BLaER1 treated with 17β-estradiol and CSF1 and Interleukin-3, amounts not matched to agents 10 nM and 100 nM (cell line): ENCODE data around the gene CLCN5.

Experiments
- H3K27ac ChIP-seq, 11 experiments: shearing (Covaris generic); formaldehyde crosslinking; 2 replicates each; pipeline ENCODE4 v1.8.1; 2022
- H3K27me3 ChIP-seq, 11 experiments: shearing (Covaris generic); formaldehyde crosslinking; 2 replicates each; pipeline ENCODE4 v1.8.1; 2022
- H3K36me3 ChIP-seq, 11 experiments: shearing (Covaris generic); formaldehyde crosslinking; 2 replicates each; pipeline ENCODE4 v1.8.1; 2022
- H3K4me1 ChIP-seq, 10 experiments: shearing (Covaris generic); formaldehyde crosslinking; 2 replicates each; pipeline ENCODE4 v1.8.1; 2022
- H3K4me2 ChIP-seq, 11 experiments: shearing (Covaris generic); formaldehyde crosslinking; 2 replicates each; pipeline ENCODE4 v1.8.1; 2022
- H3K4me3 ChIP-seq, 10 experiments: shearing (Covaris generic); formaldehyde crosslinking; 2 replicates each; pipeline ENCODE4 v1.8.1; 2022
- H3K9ac ChIP-seq, 11 experiments: shearing (Covaris generic); formaldehyde crosslinking; 2 replicates each; pipeline ENCODE4 v1.8.1; 2022
- H3K9me3 ChIP-seq, 11 experiments: shearing (Covaris generic); formaldehyde crosslinking; replicated peaks in 1 of 11; 2 replicates each; pipeline ENCODE4 v1.8.1; 2022
- H4K20me1 ChIP-seq, 11 experiments: shearing (Covaris generic); formaldehyde crosslinking; 2 replicates each; pipeline ENCODE4 v1.8.1; 2022
- Cebpa-rat ChIP-seq, 11 experiments: shearing (Covaris generic); IDR thresholded peaks; 2 replicates each; pipeline ENCODE4 v1.8.1; 2022

CLCN5 gene

DNA sequence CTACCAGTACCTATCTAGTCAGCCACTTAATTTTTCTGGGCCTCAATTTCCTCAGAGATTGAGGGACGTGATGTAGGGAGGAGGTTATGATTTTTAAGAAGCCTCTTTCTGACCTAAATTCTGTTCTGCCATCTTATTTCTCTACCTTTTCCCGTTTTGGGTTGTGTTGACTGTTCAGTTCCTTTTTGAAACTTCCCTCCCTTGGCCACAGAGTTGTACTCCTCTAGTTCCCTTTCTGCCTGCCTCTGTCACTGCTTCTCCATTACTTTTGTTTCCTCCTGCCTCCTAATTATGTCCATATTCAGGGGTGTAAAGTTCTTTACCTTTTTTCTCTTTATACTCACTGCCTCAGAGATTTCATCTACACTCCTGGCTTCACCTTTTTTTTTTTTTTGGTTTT is 25.4 kb downstream of the CLCN5 start:
- Histone ChIP-seq H3K4me3 (no peak overlapping the region), H3K4me1 (peaks cover 0 to 24% (median 0%) of the 10 kb centered on the region in 10 experiments; a peak in 8 of 20 replicates), H3K27me3 (peaks cover 34 to 77% (median 67%) of the 10 kb centered on the region in 11 experiments), H3K9ac (no peak overlapping the region), H3K27ac (0 out of 22 replicates have a peak overlapping the region, but pooled peaks of 1 of the 11 experiments have one; percentile 32), H3K9me3 (no peaks in the 10 kb centered on the region; a peak in 1 of 22 replicates), H4K20me1 (peaks cover 0 to 3% (median 0%) of the 10 kb centered on the region in 11 experiments; a peak in 1 of 22 replicates), H3K4me2 (peak overlapping the region in 5 of 11 experiments; percentile 27 to 67 (median 41); a peak in 8 of 22 replicates), H3K36me3 (no peaks in the 10 kb centered on the region)
- no peak for TF ChIP-seq Cebpa-rat (IDR thresholded peaks at IDR 0.05)

DNA sequence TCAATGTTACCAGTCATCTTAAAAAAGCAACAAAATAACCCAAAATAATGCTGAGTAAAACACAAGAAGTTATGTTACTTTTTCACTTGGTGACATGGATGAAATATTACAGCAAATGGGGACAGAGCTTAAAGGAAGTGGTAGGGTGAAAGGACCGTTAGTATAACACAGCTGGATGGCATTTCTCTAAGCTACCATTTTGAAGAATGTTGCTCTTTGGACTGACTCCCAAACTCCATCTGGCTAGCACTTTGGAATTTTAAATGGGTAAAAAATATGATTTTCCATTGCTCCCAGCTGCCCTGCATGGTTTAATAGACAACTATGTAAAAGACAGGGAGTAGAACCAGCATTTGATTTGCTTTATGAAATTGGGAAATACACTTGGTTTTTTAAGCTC is 27.6 kb downstream of the CLCN5 start:
- H3K9ac ChIP-seq = no peak overlapping the region
- H3K36me3 ChIP-seq = no peaks in the 10 kb centered on the region
- H4K20me1 ChIP-seq = peaks cover 0 to 3% (median 0%) of the 10 kb centered on the region in 11 experiments; a peak in 1 of 22 replicates
- H3K9me3 ChIP-seq = no peaks in the 10 kb centered on the region
- no peak overlapping the region for H3K4me3 ChIP-seq
- no peak for TF ChIP-seq Cebpa-rat (IDR thresholded peaks at IDR 0.05)
- H3K27me3 ChIP-seq = peaks cover 55 to 97% (median 89%) of the 10 kb centered on the region in 11 experiments
- no peak overlapping the region for H3K4me2 ChIP-seq
- peaks cover 0 to 24% (median 0%) of the 10 kb centered on the region in 10 experiments; a peak in 8 of 20 replicates for H3K4me1 ChIP-seq
- H3K27ac ChIP-seq = no peak overlapping the region

DNA sequence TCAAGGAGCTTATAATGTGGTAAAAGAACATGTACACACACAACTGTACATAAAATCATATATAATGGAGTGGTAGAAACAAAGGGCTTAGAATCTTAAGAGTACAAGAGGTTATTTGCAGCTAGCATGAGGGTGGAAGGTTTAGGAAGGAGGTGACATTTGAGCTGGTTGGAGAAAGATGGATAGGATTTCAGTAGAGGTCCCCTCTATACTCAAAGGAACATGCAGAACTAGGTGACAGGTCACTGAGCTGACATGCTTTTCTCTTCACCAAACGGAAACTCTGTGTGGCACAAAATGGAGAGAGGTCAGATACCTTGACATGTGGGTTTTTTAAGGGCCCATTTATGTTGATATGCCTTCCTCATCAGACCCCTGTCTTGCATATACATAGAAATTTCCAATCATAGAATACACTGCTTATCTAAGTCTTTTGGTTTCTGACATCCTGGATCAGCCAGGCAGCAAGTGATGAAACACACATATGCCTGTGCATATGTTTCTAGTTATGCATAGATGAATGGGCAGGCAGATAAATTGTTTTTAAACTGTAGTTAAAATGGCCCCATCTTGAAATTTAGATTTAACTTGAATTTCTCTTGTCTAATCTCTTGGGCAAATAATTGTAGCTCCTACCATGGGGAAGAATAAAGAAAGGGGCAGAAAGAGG is 29.3 kb downstream of the CLCN5 start:
- no peak overlapping the region for H3K9ac ChIP-seq
- no peaks in the 10 kb centered on the region for H3K36me3 ChIP-seq
- no peak for TF ChIP-seq Cebpa-rat (IDR thresholded peaks at IDR 0.05)
- peaks cover 0 to 3% (median 0%) of the 10 kb centered on the region in 11 experiments; a peak in 1 of 22 replicates for H4K20me1 ChIP-seq
- H3K4me3 ChIP-seq = no peak overlapping the region
- no peaks in the 10 kb centered on the region for H3K9me3 ChIP-seq
- no peak overlapping the region for H3K27ac ChIP-seq
- H3K4me2 ChIP-seq = no peak overlapping the region
- peaks cover 0 to 29% (median 0%) of the 10 kb centered on the region in 10 experiments; a peak in 8 of 20 replicates for H3K4me1 ChIP-seq
- H3K27me3 ChIP-seq = peaks cover 66 to 99% (median 94%) of the 10 kb centered on the region in 11 experiments

DNA sequence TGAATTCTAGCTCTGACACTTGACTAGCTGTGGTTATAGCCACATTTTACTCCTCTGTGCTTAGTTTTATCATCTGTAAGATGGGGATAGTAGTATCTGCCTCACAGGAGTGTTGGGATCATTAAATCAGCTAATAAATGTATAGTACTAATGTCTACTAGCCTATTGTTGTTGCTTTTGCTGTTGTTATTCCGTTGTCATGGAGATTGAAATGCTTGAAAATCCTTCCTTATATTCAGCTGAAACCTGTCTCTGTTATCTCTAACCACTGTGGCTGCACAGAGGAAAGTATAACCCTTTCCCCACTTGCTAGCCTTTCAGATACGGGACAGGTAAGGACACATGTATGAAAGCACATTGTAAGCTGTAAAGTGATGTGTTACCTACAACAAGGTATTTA is 33.9 kb downstream of the CLCN5 start:
- Histone ChIP-seq H3K9me3 (no peaks in the 10 kb centered on the region), H3K27ac (no peak overlapping the region), H3K27me3 (peaks cover 88 to 100% (median 98%) of the 10 kb centered on the region in 11 experiments), H3K4me2 (0 out of 22 replicates have a peak overlapping the region, but pooled peaks of 1 of the 11 experiments have one; percentile 61), H3K36me3 (no peaks in the 10 kb centered on the region), H3K9ac (no peak overlapping the region), H3K4me1 (peaks cover 0 to 46% (median 9%) of the 10 kb centered on the region in 10 experiments; a peak in 10 of 20 replicates), H4K20me1 (peaks cover 0 to 3% (median 0%) of the 10 kb centered on the region in 11 experiments; a peak in 1 of 22 replicates), H3K4me3 (no peak overlapping the region)
- TF ChIP-seq Cebpa-rat (IDR thresholded peaks at IDR 0.05) = no peak

DNA sequence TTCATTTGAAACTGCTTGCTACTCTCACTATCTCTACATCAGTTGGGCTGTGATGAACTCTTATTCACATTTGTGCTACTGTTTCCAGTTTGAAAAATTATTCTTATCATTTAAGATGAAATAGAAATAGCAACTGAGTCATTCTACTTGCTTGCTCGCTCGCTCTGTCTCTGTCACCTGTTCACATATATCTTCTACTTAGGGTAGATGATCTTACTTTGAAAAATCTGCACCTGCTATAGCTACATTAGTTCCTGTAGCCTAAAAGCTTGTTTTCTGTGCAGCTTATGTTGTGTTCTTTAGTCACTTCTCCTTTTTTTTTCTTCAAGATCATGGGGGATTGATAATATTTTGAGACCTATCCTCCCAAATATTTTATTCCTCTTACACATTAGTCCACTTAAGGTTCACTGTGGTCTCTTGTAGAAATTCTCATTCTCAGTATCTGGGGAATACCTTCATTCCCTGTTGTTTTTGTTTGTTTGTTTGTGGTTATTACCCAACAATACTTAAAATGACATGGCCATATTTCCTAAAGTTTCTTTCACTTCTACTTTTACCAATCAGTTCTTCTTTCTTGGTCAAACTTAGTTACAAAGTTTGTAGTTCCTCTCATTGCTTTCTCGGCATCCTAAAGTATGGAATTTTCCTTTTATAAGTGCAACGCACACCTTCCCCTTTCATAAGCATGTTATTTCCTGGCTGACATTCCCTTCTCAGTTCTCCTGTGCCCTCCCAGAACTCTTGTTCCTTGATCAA is 36.5 kb downstream of the CLCN5 start:
- Histone ChIP-seq H3K27me3 (peaks cover 93 to 100% (median 100%) of the 10 kb centered on the region in 11 experiments), H3K36me3 (no peaks in the 10 kb centered on the region), H3K27ac (peak overlapping the region in 5 of 11 experiments; percentile 47 to 65 (median 55); a peak in 10 of 22 replicates), H3K4me1 (peaks cover 0 to 57% (median 9%) of the 10 kb centered on the region in 10 experiments; a peak in 10 of 20 replicates), H3K9ac (no peak overlapping the region), H3K9me3 (no peaks in the 10 kb centered on the region), H3K4me3 (no peak overlapping the region), H3K4me2 (peak overlapping the region in 5 of 11 experiments; percentile 55 to 79 (median 61); a peak in 10 of 22 replicates), H4K20me1 (no peaks in the 10 kb centered on the region; a peak in 2 of 22 replicates)
- TF ChIP-seq Cebpa-rat (IDR thresholded peaks at IDR 0.05) = no peak

DNA sequence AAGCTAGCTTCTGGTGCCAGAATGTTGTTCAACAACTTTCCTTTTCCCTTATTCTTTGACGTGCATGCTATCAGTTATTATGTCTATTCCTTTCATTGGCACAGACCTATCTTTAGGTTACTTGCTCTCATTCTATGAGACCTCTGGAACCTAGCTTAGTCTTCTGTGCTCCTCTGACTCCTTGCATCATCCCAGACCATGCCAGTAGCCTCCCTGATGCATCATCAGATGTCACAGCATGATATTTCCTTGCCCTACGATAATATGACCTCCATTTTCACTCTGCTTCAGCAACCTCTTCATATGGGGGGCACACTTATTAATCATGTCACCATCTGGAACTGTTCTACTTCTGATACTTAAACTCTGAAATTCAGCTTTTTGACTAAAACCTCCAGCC is 37.2 kb downstream of the CLCN5 start:
- Histone ChIP-seq H3K27me3 (peaks cover 92 to 100% (median 100%) of the 10 kb centered on the region in 11 experiments), H3K4me2 (peak overlapping the region in 5 of 11 experiments; percentile 55 to 79 (median 61); a peak in 10 of 22 replicates), H3K9me3 (no peaks in the 10 kb centered on the region), H3K4me1 (peaks cover 0 to 57% (median 9%) of the 10 kb centered on the region in 10 experiments; a peak in 10 of 20 replicates), H4K20me1 (no peaks in the 10 kb centered on the region; a peak in 2 of 22 replicates), H3K36me3 (no peaks in the 10 kb centered on the region), H3K4me3 (no peak overlapping the region), H3K27ac (peak overlapping the region in 5 of 11 experiments; percentile 47 to 65 (median 55); a peak in 10 of 22 replicates), H3K9ac (no peak overlapping the region)
- no peak for TF ChIP-seq Cebpa-rat (IDR thresholded peaks at IDR 0.05)

DNA sequence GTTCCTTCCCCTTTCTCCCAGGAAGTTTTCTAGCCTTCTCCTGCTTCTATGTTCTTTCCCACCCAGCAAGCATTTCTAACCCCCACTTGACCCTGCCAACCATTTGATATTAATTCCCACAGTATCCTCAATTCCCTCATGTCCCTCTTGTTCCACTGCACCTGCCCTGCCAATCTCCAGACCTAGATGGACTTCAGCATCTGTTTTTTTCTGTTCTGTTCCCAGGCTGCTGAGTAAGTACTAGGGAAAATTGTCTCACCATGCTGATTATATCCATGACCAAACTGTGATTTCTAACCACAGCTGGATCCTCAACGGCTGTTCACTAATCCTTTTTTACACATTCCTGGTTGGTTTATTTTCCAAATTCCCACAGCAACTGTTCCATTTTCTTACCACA is 37.7 kb downstream of the CLCN5 start:
- Histone ChIP-seq H3K9me3 (no peaks in the 10 kb centered on the region), H3K4me2 (peak overlapping the region in 5 of 11 experiments; percentile 55 to 79 (median 61); a peak in 9 of 22 replicates), H4K20me1 (no peaks in the 10 kb centered on the region; a peak in 2 of 22 replicates), H3K9ac (no peak overlapping the region), H3K27ac (peak overlapping the region in 3 of 11 experiments; percentile 55 to 65 (median 57); a peak in 4 of 22 replicates), H3K36me3 (no peaks in the 10 kb centered on the region), H3K27me3 (peaks cover 92 to 100% (median 100%) of the 10 kb centered on the region in 11 experiments), H3K4me1 (peaks cover 0 to 57% (median 9%) of the 10 kb centered on the region in 10 experiments; a peak in 10 of 20 replicates), H3K4me3 (no peak overlapping the region)
- no peak for TF ChIP-seq Cebpa-rat (IDR thresholded peaks at IDR 0.05)

DNA sequence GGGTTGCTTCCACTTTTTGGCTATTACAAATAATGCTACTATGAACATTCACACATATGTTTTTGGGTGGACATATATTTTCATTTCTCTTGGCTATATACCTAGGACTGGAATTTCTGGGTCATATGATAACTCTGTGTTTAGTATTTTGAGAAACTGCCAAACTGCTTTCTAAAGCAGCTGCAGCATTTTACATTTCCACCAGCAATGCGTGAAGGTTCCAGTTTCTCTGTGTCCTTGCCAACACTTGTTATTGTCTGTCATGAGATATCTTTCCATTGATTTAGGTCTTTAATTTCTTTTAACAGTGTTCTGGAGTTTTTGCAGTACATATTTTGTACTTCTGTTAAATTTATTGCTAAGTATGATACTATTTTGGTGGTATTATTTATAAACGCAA is 48.3 kb downstream of the CLCN5 start:
- Histone ChIP-seq H3K27me3 (peaks cover 32 to 69% (median 56%) of the 10 kb centered on the region in 11 experiments), H3K4me2 (no peak overlapping the region), H3K27ac (no peak overlapping the region), H3K9me3 (peaks cover 0 to 21% (median 4%) of the 10 kb centered on the region in 11 experiments; a peak in 10 of 22 replicates), H3K36me3 (peaks cover 0 to 13% (median 0%) of the 10 kb centered on the region in 11 experiments; a peak in 1 of 22 replicates), H3K4me3 (no peak overlapping the region), H4K20me1 (no peaks in the 10 kb centered on the region), H3K4me1 (no peaks in the 10 kb centered on the region), H3K9ac (no peak overlapping the region)
- no peak for TF ChIP-seq Cebpa-rat (IDR thresholded peaks at IDR 0.05)
